ENCODE data around the gene MCU.

- TF ChIP-seq, protein P1, sequence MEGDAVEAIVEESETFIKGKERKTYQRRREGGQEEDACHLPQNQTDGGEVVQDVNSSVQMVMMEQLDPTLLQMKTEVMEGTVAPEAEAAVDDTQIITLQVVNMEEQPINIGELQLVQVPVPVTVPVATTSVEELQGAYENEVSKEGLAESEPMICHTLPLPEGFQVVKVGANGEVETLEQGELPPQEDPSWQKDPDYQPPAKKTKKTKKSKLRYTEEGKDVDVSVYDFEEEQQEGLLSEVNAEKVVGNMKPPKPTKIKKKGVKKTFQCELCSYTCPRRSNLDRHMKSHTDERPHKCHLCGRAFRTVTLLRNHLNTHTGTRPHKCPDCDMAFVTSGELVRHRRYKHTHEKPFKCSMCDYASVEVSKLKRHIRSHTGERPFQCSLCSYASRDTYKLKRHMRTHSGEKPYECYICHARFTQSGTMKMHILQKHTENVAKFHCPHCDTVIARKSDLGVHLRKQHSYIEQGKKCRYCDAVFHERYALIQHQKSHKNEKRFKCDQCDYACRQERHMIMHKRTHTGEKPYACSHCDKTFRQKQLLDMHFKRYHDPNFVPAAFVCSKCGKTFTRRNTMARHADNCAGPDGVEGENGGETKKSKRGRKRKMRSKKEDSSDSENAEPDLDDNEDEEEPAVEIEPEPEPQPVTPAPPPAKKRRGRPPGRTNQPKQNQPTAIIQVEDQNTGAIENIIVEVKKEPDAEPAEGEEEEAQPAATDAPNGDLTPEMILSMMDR (conservative IDR thresholded peaks at IDR 0.05; ENCODE audit: low read length): no peak
- TF ChIP-seq EZH2phosphoT487 (IDR thresholded peaks at IDR 0.05; ENCODE audit: borderline replicate concordance, low read depth, low read length): no peak
Observed at GRCh38 chr10:72802332-72802731, 110.4 kb downstream of the MCU start.
